ENCODE measurements around the gene HTRA1. TPM values are rescaled to one million over a fixed set of nuclear protein-coding genes. Genes with fewer than 3 reads are reported as not detected.

The HTRA1 gene
- polyA plus RNA-seq, 3 donors = 0.84 to 4.7 (median 2.2) TPM

- H3K27me3 ChIP-seq (ENCODE audit: control insufficient read depth in 2 of 2, insufficient read depth in 2 of 2, low read length in 2 of 2) = no peaks in the 10 kb centered on the region
- peaks cover 5 to 9% of the 10 kb centered on the region in 2 donors for H3K4me1 ChIP-seq (ENCODE audit: control insufficient read depth in 1 of 2, insufficient read depth in 2 of 2, low read length in 2 of 2)
- H3K9ac ChIP-seq (ENCODE audit: insufficient read depth, low read length, poor library complexity, severe bottlenecking) = no peak overlapping the region
- H3K27ac ChIP-seq (ENCODE audit: low read depth in 1 of 2, low read length in 2 of 2) = no peak overlapping the region
- intact Hi-C loops (cut with micrococcal nuclease) = no loop called here
- no peak overlapping the region for H3K4me3 Mint-ChIP-seq
- no peak for DNase-seq
- H2AFZ ChIP-seq (ENCODE audit: insufficient read depth, low read depth, low read length, poor library complexity, severe bottlenecking) = no peak overlapping the region
- no peak overlapping the region for H3K27ac Mint-ChIP-seq
- H3K36me3 Mint-ChIP-seq = peaks cover 13 to 23% of the 10 kb centered on the region in 2 donors
- H3K4me2 ChIP-seq (replicated peaks; ENCODE audit: extremely low read depth, low read length, poor library complexity, severe bottlenecking) = no peak overlapping the region
- no peaks in the 10 kb centered on the region for H3K79me2 ChIP-seq (ENCODE audit: insufficient read depth, low read length)
- H3K4me1 Mint-ChIP-seq = peaks cover 20% of the 10 kb centered on the region
- no peaks in the 10 kb centered on the region for H3K36me3 ChIP-seq (replicated peaks in 1 of 2; ENCODE audit: control insufficient read depth in 1 of 2, insufficient read depth in 2 of 2, low read length in 2 of 2)
- no peaks in the 10 kb centered on the region for H3K27me3 Mint-ChIP-seq (ENCODE audit: low read depth in 3 of 3)
- H3K4me3 ChIP-seq (replicated peaks in 1 of 3; ENCODE audit: low read depth in 2 of 3, low read length in 3 of 3) = no peak overlapping the region
- H4K20me1 ChIP-seq (ENCODE audit: insufficient read depth, low read length) = no peaks in the 10 kb centered on the region
- no peaks in the 10 kb centered on the region for H3K9me3 ChIP-seq (replicated peaks in 1 of 2; ENCODE audit: control insufficient read depth in 1 of 2, insufficient read depth in 1 of 2, low read length in 2 of 2)
- no peaks in the 10 kb centered on the region for H3K9me3 Mint-ChIP-seq
- WGBS (ENCODE audit: insufficient coverage) = 66% methylated on average over 4 of the region's 5 CpGs
- TF ChIP-seq, protein P1, sequence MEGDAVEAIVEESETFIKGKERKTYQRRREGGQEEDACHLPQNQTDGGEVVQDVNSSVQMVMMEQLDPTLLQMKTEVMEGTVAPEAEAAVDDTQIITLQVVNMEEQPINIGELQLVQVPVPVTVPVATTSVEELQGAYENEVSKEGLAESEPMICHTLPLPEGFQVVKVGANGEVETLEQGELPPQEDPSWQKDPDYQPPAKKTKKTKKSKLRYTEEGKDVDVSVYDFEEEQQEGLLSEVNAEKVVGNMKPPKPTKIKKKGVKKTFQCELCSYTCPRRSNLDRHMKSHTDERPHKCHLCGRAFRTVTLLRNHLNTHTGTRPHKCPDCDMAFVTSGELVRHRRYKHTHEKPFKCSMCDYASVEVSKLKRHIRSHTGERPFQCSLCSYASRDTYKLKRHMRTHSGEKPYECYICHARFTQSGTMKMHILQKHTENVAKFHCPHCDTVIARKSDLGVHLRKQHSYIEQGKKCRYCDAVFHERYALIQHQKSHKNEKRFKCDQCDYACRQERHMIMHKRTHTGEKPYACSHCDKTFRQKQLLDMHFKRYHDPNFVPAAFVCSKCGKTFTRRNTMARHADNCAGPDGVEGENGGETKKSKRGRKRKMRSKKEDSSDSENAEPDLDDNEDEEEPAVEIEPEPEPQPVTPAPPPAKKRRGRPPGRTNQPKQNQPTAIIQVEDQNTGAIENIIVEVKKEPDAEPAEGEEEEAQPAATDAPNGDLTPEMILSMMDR (IDR thresholded peaks at IDR 0.05) = no peak
Measured at GRCh38 chr10:122422266-122422989, 38.9 kb upstream of the HTRA1 start.

DNA sequence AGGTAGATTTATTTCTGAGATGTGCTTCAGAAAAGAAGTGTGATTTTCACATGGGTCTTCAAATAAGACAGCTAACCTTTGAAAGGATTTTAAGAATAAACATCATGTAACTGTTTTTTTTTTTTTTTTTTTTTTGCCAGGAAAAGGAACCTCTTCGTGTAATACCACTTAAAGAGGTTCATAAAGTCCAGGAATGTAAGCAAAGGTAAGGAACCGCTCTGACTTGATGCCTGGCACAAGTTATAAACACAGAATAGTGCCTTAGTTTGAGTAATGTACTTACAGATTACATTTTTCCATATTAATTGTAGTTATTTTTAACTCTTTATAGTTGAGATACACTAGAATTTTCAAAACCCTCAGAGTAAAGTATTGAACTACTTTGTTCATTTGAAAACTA, 37.3 kb upstream of the HTRA1 start:
- Histone ChIP-seq H3K4me2 (replicated peaks; ENCODE audit: extremely low read depth, low read length, poor library complexity, severe bottlenecking) (no peak overlapping the region), H3K4me3 (replicated peaks in 1 of 3; ENCODE audit: low read depth in 2 of 3, low read length in 3 of 3) (no peak overlapping the region), H3K36me3 (replicated peaks in 1 of 2; ENCODE audit: control insufficient read depth in 1 of 2, insufficient read depth in 2 of 2, low read length in 2 of 2) (peaks cover 0 to 1% of the 10 kb centered on the region in 2 donors), H3K27ac (ENCODE audit: low read depth in 1 of 2, low read length in 2 of 2) (no peak overlapping the region), H2AFZ (ENCODE audit: insufficient read depth, low read depth, low read length, poor library complexity, severe bottlenecking) (no peak overlapping the region), H4K20me1 (ENCODE audit: insufficient read depth, low read length) (no peaks in the 10 kb centered on the region), H3K9me3 (replicated peaks in 1 of 2; ENCODE audit: control insufficient read depth in 1 of 2, insufficient read depth in 1 of 2, low read length in 2 of 2) (no peaks in the 10 kb centered on the region), H3K4me1 (ENCODE audit: control insufficient read depth in 1 of 2, insufficient read depth in 2 of 2, low read length in 2 of 2) (no peaks in the 10 kb centered on the region), H3K9ac (ENCODE audit: insufficient read depth, low read length, poor library complexity, severe bottlenecking) (no peak overlapping the region), H3K79me2 (ENCODE audit: insufficient read depth, low read length) (no peaks in the 10 kb centered on the region), H3K27me3 (ENCODE audit: control insufficient read depth in 2 of 2, insufficient read depth in 2 of 2, low read length in 2 of 2) (no peaks in the 10 kb centered on the region)
- intact Hi-C loops (cut with micrococcal nuclease) = no loop called here
- Mint-ChIP-seq H3K4me1 (peaks cover 13% of the 10 kb centered on the region), H3K36me3 (peaks cover 10 to 17% of the 10 kb centered on the region in 2 donors), H3K4me3 (no peak overlapping the region), H3K9me3 (no peaks in the 10 kb centered on the region), H3K27ac (no peak overlapping the region), H3K27me3 (ENCODE audit: low read depth in 3 of 3) (no peaks in the 10 kb centered on the region)
- TF ChIP-seq, protein P1 (IDR thresholded peaks at IDR 0.05) = no peak
- WGBS (ENCODE audit: insufficient coverage) = no CpG with 5 or more reads among the region's 2 CpGs
- no peak for DNase-seq
